Pancreas (tissue), 10 donors: Measurements from ENCODE around the gene HOXD3. TPM values are rescaled to one million over a fixed set of nuclear protein-coding genes. Genes with fewer than 3 reads are reported as not detected.

Experiments
- ATAC-seq, 4 donors: fragments of 200-7000 bp; cut with Tn5 transposase; one replicate each; pipeline versions ENCODE4 v1.8.0 to v1.9.1; 2020; ENCODE audit warnings: mild to moderate bottlenecking in 4 of 4, moderate library complexity in 4 of 4
- DNase-seq, 6 donors: peaks; one replicate each; pipeline ENCODE4 v3.0.0-alpha.2; 2020
- FAIRE-seq: peaks from 2 replicates; lab custom pipeline; 2012; peaks lifted over from hg19 to GRCh38; lab: Jason Lieb, UNC
- H3K27ac ChIP-seq, 4 donors: fragments of 200-600 bp; sonication (generic); 1 replicate in 3 of 4; 2 replicates in 1 of 4; pipeline versions ENCODE4 v1.5.0 to v1.8.0; 2020
- H3K27me3 ChIP-seq, 4 donors: fragments of 200-600 bp; one replicate each; pipeline ENCODE4 v1.8.0; 2021
- H3K36me3 ChIP-seq, 3 donors: fragments of 200-600 bp; sonication (generic) in 1 of 3; one replicate each; pipeline versions ENCODE4 v1.5.0 to v1.8.0; 2020 to 2021
- H3K4me1 ChIP-seq, 3 donors: fragments of 200-600 bp; one replicate each; pipeline ENCODE4 v1.8.0; 2021
- H3K4me3 ChIP-seq, 4 donors: fragments of 200-600 bp; sonication (generic) in 2 of 4; one replicate each; pipeline versions ENCODE4 v1.5.0 to v1.8.0; 2020 to 2021
- H3K9me3 ChIP-seq, 4 donors: fragments of 200-600 bp; one replicate each; pipeline ENCODE4 v1.8.0; 2021
- WGBS, 2 donors: extraction: QIAGEN DNeasy Blood & Tissue Kit; methylation state at CpG; one replicate each; pipeline ENCODE4 v1.1.7; 2013; 5-methylcytosine and 5-hydroxymethylcytosine counted together
- intact Hi-C, 3 donors: fragments of 100-400 bp; cut with DNase I; formaldehyde crosslinking; loops; one replicate each; pipeline versions ENCODE4 v1.11.1 to v1.14.2; 2022
- polyA plus RNA-seq, 2 donors: library from polyadenylated mRNA; stranded (reverse); fragments of 200-250 nt; gene quantifications; one replicate each; pipeline ENCODE4 v1.2.3, GENCODE V29; 2013
- total RNA-seq, 6 donors: library from RNA; stranded (reverse); fragmentation: NEBNext Ultra II Directional in 4 of 6; extraction: Animal tissue kit (Norgen Biotek cat#: 25700) in 4 of 6; gene quantifications; one replicate each; pipeline versions ENCODE4 v1.2.1 to v1.2.4, GENCODE V29; 2021 to 2023
- TF ChIP-seq, protein P1 (sequence below), 4 donors: fragments of 200-600 bp; sonication (generic) in 3 of 4; IDR thresholded peaks; one replicate each; pipeline versions ENCODE4 v1.5.0 to v1.8.0; 2021; ENCODE audit warnings: antibody characterized with exemption in 4 of 4
- donor health status: healthy with polysubstance abuse.
- donor health status: DM: no; HTN: no; CAD: no; lungs with moderate emphysema.
- donor health status: DM: no; HTN: no; CAD: no.
- donor health status: control.
- donor health status: control.
- donor health status: Bipolar disorder and iron deficiency.
- donor health status: DM: yes; HTN: yes; CAD: no.
- donor health status: DM: no; HTN: no; CAD: no.
- donor health status: DM: no; HTN: no; CAD: no.
- donor health status: DM: yes; HTN: yes; CAD: no.

Gene HOXD3
- total and polyA plus RNA-seq, 8 donors, result 0.19 to 0.68 (median 0.25) TPM; not detected in 1

DNA sequence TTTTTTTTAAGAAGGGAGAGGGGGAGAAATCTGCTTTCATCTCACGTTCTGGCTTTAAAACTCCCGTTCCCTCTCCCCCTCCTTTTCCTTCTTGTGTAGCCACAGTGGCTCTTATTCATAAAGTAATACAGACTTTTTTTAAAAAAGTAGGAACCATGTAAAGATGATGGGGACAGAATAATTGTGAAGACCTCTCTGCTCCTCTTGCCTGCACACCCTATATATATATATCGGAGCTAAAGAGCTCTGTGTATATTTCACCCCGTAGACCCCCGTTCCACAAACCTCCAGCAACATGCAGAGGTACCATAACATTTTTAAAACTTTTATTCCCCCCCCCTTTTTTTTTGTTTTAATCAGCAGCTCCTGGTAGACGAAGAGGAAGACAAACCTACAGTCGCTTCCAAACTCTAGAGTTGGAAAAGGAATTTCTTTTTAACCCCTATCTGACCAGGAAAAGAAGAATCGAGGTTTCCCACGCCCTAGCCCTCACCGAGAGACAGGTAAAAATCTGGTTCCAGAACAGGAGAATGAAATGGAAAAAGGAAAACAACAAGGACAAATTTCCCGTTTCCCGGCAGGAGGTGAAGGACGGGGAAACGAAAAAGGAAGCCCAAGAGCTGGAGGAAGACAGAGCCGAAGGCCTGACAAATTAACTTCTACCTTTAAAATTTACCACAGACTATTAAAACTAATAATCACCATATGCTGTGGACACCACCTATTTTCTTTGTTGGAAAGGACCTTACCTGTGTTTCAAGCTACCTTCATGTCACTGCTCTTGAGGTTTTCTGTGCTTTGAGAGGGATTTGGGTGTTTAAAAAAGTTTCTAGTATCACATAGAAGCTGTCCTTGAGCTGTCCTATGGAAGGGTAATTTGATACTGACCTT, 25.9 kb upstream of the HOXD3 start:
- WGBS, 2 donors, result 13 to 14% methylated on average over 15 of the region's 15 CpGs
- ATAC-seq (no peak), DNase-seq (no peak), FAIRE-seq (no peak)
- Histone ChIP-seq H3K27me3 (peaks cover 8 to 75% (median 32%) of the 10 kb centered on the region in 4 donors), H3K4me3 (peak overlapping the region in 1 of 4 donors; percentile 39), H3K27ac (no peak overlapping the region), H3K36me3 (no peaks in the 10 kb centered on the region), H3K9me3 (no peaks in the 10 kb centered on the region), H3K4me1 (peaks cover 0 to 8% (median 5%) of the 10 kb centered on the region in 3 donors)
- TF ChIP-seq, protein P1, sequence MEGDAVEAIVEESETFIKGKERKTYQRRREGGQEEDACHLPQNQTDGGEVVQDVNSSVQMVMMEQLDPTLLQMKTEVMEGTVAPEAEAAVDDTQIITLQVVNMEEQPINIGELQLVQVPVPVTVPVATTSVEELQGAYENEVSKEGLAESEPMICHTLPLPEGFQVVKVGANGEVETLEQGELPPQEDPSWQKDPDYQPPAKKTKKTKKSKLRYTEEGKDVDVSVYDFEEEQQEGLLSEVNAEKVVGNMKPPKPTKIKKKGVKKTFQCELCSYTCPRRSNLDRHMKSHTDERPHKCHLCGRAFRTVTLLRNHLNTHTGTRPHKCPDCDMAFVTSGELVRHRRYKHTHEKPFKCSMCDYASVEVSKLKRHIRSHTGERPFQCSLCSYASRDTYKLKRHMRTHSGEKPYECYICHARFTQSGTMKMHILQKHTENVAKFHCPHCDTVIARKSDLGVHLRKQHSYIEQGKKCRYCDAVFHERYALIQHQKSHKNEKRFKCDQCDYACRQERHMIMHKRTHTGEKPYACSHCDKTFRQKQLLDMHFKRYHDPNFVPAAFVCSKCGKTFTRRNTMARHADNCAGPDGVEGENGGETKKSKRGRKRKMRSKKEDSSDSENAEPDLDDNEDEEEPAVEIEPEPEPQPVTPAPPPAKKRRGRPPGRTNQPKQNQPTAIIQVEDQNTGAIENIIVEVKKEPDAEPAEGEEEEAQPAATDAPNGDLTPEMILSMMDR (IDR thresholded peaks at IDR 0.05), result no peak
- intact Hi-C loops, result loop anchor here in 2 of 3 donors (10.0 kb wide), 2 partner anchors 324 to 434 kb away; no protein-coding TSS in a partner anchor

DNA sequence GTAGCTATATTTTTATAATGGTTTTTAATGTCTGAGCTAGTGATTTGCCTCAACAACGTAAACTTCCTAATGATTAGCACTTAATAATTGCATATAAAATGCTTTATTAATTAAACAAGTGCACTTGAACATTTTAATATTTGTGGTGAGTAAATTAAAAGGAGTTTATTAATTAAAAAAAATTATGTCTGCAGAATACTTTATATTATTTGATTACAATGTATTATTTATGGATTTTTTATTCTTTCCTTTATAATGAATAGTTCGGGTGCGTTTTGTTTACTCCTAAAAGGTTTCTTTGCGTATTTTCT, 25.3 kb upstream of the HOXD3 start:
- Histone ChIP-seq H3K4me1 (peaks cover 0 to 14% (median 5%) of the 10 kb centered on the region in 3 donors), H3K4me3 (no peak overlapping the region), H3K36me3 (no peaks in the 10 kb centered on the region), H3K27ac (no peak overlapping the region), H3K9me3 (no peaks in the 10 kb centered on the region), H3K27me3 (peaks cover 8 to 75% (median 29%) of the 10 kb centered on the region in 4 donors)
- ATAC-seq, result no peak
- 18 to 25% methylated on average over 4 of the region's 4 CpGs for WGBS, 2 donors
- DNase-seq, result no peak
- FAIRE-seq, result peak; percentile 39
- intact Hi-C loops, result loop anchor here in 2 of 3 donors (10.0 kb wide), 2 partner anchors 323 to 433 kb away; no protein-coding TSS in a partner anchor
- TF ChIP-seq, protein P1 (IDR thresholded peaks at IDR 0.05), result no peak

DNA sequence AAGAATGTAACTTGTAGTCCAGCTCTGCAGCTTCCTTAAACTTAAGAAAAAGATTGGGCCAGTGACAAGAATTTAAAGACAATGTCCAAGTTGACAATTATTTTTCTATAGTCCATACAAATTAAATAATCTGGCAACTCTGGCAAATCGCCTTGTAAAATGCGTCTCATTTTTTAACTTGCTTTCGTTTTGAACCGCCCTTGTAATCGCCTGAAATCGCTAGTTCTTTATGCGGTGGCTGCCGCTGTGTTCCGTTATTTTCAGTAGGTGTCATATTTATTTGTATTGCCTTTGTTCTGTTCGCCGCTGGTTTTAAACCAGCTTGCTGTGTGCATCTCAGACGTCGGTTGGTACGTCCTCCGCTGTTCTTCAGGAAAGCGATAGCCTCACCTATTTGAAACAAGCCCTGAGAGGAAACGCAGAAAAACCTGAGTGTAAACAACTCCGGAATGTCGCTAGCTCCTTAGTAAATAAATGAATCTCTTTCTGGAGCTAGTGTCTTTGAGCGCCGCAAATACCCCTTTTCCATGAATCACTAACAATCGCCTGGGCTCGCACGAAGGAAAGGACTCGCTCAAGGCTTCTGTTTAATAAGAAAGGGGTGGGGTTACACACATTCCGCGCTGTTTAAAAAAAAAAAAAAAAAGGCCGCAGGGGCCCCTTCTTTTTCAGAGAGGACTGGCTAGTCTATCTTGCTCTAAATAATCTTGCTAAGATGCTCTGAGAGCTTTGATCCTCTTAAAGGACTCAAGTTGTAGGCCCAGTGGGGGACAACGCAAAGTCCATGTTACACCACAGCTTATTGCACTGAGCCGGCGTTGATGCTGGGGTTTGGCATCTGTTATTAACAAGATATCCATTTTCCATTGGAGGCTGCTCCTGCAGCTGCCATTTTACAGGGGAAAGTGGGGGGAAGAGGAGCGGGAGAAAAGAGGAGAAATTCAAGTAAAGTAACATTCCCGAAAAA, 24.6 kb upstream of the HOXD3 start:
- ATAC-seq (no peak), DNase-seq (no peak), FAIRE-seq (no peak)
- peaks cover 8 to 75% (median 29%) of the 10 kb centered on the region in 4 donors for H3K27me3 ChIP-seq
- H3K36me3 ChIP-seq, result no peaks in the 10 kb centered on the region
- intact Hi-C loops, result loop anchor here in 2 of 3 donors (10.0 kb wide), 2 partner anchors 322 to 432 kb away; no protein-coding TSS in a partner anchor
- no peak overlapping the region for H3K27ac ChIP-seq
- H3K4me3 ChIP-seq, result no peak overlapping the region
- TF ChIP-seq, protein P1 (IDR thresholded peaks at IDR 0.05), result no peak
- H3K9me3 ChIP-seq, result no peaks in the 10 kb centered on the region
- 10 to 11% methylated on average over 33 of the region's 33 CpGs for WGBS, 2 donors
- peaks cover 0 to 14% (median 5%) of the 10 kb centered on the region in 3 donors for H3K4me1 ChIP-seq

DNA sequence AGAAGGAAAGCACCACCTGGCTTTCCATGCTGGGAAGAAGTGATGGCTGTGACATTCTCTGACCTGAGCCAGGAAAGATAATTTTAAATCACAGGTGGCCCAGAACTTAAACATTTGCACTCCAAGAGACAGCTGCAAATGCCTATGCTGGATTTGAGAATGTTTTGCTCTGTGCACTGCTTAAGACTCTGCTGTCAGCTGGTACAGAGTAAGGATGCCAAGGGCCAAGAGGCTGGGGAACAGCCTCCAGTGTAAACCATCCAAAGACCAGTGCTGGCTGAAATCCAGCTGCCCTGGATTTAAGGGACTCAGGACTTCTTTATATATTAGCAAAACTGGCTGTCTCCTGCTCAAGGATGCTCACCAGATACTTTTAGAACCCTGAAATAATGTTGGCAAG, 23.7 kb upstream of the HOXD3 start:
- DNase-seq (no peak), ATAC-seq (no peak), FAIRE-seq (no peak)
- TF ChIP-seq, protein P1 (IDR thresholded peaks at IDR 0.05), result no peak
- no peaks in the 10 kb centered on the region for H3K36me3 ChIP-seq
- no peak overlapping the region for H3K4me3 ChIP-seq
- no peak overlapping the region for H3K27ac ChIP-seq
- intact Hi-C loops, result loop anchor here in 2 of 3 donors (10.0 kb wide), 2 partner anchors 321 to 431 kb away; no protein-coding TSS in a partner anchor
- H3K9me3 ChIP-seq, result no peaks in the 10 kb centered on the region
- peaks cover 0 to 14% (median 5%) of the 10 kb centered on the region in 3 donors for H3K4me1 ChIP-seq
- H3K27me3 ChIP-seq, result peaks cover 5 to 76% (median 32%) of the 10 kb centered on the region in 4 donors
